ENCODE results near the gene OOSP3.
"Not testable (repeated sequence)": the region's sequence is repeated elsewhere in the genome, so short reads cannot be mapped to it uniquely, and the experiment has no call there.

The OOSP3 gene

DNA sequence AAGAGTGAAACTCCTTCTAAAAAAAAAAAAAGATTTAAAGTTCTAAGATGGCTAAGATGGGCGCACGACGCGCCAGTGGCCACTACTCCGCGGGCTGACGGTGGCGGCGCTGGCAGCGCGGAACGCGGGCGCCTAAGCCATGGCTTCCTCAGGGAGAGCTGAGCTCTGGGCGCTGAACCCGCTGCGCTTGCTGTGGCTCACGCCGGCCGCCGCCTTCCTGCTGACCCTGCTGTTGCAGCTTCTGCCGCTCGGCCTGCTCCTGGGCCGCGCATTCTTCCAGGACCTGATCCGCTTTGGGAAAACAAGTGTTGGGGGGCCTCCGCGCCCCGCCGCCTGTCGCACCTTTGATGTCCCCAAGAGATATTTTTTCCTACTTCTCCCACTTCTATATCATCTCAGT is 19.5 kb downstream of the OOSP3 start:
- Histone ChIP-seq H3K27me3 (no peaks in the 10 kb centered on the region), H3K9me3 (no peaks in the 10 kb centered on the region), H3K27ac (no peak overlapping the region), H3K4me1 (no peaks in the 10 kb centered on the region), H3K36me3 (no peaks in the 10 kb centered on the region), H3K4me3 (no peak overlapping the region)
- intact Hi-C loops (cut with DNase I; ENCODE audit: low total_unique reads), result no loop called here
- TF ChIP-seq, protein P1, sequence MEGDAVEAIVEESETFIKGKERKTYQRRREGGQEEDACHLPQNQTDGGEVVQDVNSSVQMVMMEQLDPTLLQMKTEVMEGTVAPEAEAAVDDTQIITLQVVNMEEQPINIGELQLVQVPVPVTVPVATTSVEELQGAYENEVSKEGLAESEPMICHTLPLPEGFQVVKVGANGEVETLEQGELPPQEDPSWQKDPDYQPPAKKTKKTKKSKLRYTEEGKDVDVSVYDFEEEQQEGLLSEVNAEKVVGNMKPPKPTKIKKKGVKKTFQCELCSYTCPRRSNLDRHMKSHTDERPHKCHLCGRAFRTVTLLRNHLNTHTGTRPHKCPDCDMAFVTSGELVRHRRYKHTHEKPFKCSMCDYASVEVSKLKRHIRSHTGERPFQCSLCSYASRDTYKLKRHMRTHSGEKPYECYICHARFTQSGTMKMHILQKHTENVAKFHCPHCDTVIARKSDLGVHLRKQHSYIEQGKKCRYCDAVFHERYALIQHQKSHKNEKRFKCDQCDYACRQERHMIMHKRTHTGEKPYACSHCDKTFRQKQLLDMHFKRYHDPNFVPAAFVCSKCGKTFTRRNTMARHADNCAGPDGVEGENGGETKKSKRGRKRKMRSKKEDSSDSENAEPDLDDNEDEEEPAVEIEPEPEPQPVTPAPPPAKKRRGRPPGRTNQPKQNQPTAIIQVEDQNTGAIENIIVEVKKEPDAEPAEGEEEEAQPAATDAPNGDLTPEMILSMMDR (IDR thresholded peaks at IDR 0.05), result no peak
- DNase-seq, result no peak

DNA sequence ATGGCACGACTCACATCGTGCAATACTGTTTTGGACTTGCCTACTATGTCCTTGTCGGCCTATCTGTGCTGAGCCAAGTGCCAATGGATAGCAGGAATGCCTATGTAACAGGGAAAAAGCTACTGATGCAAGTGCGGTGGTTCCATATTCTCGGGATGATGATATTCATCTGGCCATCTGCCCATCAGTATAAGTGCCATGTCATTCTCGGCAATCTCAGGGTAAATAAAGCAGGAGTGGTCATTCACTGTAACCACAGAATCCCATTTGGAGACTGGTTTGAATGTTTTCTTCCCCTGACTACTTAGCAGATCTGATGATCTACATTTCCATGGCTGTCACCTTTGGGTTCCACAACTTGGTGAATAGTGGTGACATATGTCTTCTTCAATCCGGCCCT is 20.1 kb downstream of the OOSP3 start:
- no peak overlapping the region for H3K27ac ChIP-seq
- H3K4me1 ChIP-seq, result no peaks in the 10 kb centered on the region
- TF ChIP-seq, protein P1 (IDR thresholded peaks at IDR 0.05), result no peak
- H3K9me3 ChIP-seq, result no peaks in the 10 kb centered on the region
- H3K36me3 ChIP-seq, result no peaks in the 10 kb centered on the region
- intact Hi-C loops (cut with DNase I; ENCODE audit: low total_unique reads), result no loop called here
- no peak overlapping the region for H3K4me3 ChIP-seq
- DNase-seq, result no peak
- no peaks in the 10 kb centered on the region for H3K27me3 ChIP-seq

DNA sequence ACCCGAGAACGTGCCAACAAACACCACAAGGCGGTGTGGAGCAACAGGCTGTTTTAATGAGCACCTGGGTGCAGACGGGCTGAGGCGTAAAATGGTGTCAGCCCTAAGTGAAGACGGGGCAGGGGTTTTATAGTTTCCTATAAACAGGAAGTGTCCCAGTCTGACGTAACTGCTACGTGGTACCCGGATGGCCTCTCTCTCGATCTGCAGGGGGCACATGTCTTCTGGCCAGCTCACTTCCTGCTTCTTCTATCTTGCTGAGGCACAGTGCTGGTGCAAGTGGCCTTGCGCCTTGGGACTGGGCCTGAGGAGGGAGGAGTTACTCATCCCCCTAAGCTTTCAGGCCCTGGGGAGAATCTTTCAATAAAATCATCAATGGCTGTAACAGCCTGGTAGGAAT is 20.9 kb downstream of the OOSP3 start:
- DNase-seq, result no peak
- no peaks in the 10 kb centered on the region for H3K4me1 ChIP-seq
- intact Hi-C loops (cut with DNase I; ENCODE audit: low total_unique reads), result no loop called here
- H3K27ac ChIP-seq, result no peak overlapping the region
- no peaks in the 10 kb centered on the region for H3K9me3 ChIP-seq
- no peaks in the 10 kb centered on the region for H3K27me3 ChIP-seq
- H3K36me3 ChIP-seq, result no peaks in the 10 kb centered on the region
- TF ChIP-seq, protein P1 (IDR thresholded peaks at IDR 0.05), result no peak
- no peak overlapping the region for H3K4me3 ChIP-seq

DNA sequence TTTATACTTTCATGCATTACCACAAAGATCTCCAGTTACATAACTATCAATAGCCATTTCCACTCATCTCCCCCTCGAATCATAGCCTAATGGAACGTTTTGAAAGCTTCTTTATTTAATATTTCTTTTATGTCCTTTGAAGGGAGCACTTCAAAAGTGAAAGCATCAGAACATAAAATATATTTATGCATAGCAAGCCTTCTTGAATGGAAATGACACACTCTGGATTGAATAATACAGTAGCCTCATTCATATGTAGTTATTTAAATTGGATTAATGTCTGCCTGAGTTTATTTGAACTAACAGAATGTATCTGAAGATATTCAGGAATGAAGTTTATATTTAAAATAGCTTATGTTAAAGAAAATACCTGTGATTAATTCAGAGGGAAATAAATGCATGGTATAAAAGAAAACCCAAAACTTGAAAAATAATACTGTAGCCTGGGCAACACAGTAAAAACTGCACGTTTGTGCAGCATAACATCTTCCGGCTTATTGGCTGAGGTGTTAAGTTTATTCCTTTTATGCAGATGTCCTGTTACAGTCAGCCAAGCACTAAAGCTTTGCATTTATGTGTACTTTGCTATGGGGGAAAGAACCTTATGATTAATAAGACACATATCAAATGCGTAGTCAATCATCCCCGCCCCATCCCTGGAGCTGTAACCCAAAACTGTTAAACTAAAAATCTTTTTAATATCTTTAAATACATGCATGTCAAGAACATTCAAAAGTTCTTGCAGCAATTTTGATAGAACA is 22.0 kb downstream of the OOSP3 start:
- no peaks in the 10 kb centered on the region for H3K4me1 ChIP-seq
- no peaks in the 10 kb centered on the region for H3K36me3 ChIP-seq
- H3K27ac ChIP-seq, result no peak overlapping the region
- intact Hi-C loops (cut with DNase I; ENCODE audit: low total_unique reads), result no loop called here
- no peak overlapping the region for H3K4me3 ChIP-seq
- DNase-seq, result no peak
- no peaks in the 10 kb centered on the region for H3K27me3 ChIP-seq
- TF ChIP-seq, protein P1 (IDR thresholded peaks at IDR 0.05), result no peak
- no peaks in the 10 kb centered on the region for H3K9me3 ChIP-seq

DNA sequence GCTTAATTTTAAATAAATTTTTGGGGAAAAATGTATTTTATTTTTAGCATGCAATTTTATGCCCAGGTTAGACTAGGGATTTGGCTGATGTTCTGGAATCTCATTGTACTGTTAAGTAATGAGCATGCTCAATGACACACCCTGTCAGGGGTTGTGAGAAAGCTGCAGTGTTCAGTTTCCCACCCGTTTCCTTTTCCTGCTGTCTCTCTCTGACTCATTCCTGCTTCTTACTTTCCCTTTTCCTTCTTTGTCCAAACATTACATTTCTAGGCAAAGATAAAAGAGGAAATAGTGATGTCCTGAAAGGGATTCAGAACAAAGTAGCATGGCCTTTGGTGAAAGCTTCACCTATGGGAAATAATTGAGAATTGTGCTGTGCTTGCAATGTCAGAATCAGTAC is 22.7 kb downstream of the OOSP3 start:
- H3K4me3 ChIP-seq, result no peak overlapping the region
- H3K9me3 ChIP-seq, result no peaks in the 10 kb centered on the region
- H3K27ac ChIP-seq, result no peak overlapping the region
- no peaks in the 10 kb centered on the region for H3K4me1 ChIP-seq
- no peaks in the 10 kb centered on the region for H3K27me3 ChIP-seq
- intact Hi-C loops (cut with DNase I; ENCODE audit: low total_unique reads), result no loop called here
- H3K36me3 ChIP-seq, result no peaks in the 10 kb centered on the region
- no peak for DNase-seq
- TF ChIP-seq, protein P1 (IDR thresholded peaks at IDR 0.05), result no peak

GRCh38 chr11:59903569-59903968 is 25.0 kb downstream of the OOSP3 start:
- H3K27me3 ChIP-seq; H3K4me3 ChIP-seq; H3K27ac ChIP-seq; H3K9me3 ChIP-seq; DNase-seq; H3K36me3 ChIP-seq; H3K4me1 ChIP-seq; intact Hi-C loops (cut with DNase I; ENCODE audit: low total_unique reads): not testable (repeated sequence)
